GM12874 (cell line): Measurements from ENCODE around the gene SRPRB.

Source experiments
- TF ChIP-seq, protein P1 (sequence below): IDR thresholded peaks from 2 replicates; pipeline ENCODE4 v1.5.1; 2011; ENCODE audit warnings: low read depth, mild to moderate bottlenecking, control low read depth, low read length, moderate library complexity; ENCODE audit not compliant: insufficient read depth

Gene SRPRB

GRCh38 chr3:133824961-133825485, 19.4 kb downstream of the SRPRB start:
- TF ChIP-seq, protein P1, sequence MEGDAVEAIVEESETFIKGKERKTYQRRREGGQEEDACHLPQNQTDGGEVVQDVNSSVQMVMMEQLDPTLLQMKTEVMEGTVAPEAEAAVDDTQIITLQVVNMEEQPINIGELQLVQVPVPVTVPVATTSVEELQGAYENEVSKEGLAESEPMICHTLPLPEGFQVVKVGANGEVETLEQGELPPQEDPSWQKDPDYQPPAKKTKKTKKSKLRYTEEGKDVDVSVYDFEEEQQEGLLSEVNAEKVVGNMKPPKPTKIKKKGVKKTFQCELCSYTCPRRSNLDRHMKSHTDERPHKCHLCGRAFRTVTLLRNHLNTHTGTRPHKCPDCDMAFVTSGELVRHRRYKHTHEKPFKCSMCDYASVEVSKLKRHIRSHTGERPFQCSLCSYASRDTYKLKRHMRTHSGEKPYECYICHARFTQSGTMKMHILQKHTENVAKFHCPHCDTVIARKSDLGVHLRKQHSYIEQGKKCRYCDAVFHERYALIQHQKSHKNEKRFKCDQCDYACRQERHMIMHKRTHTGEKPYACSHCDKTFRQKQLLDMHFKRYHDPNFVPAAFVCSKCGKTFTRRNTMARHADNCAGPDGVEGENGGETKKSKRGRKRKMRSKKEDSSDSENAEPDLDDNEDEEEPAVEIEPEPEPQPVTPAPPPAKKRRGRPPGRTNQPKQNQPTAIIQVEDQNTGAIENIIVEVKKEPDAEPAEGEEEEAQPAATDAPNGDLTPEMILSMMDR: no peak

- TF ChIP-seq, protein P1: no peak
These were observed 20.5 kb downstream of the SRPRB start for GRCh38 chr3:133825969-133826727.

GRCh38 chr3:133827136-133827535, 21.5 kb downstream of the SRPRB start:
- TF ChIP-seq, protein P1: no peak

- TF ChIP-seq, protein P1: no peak
These were observed 22.1 kb downstream of the SRPRB start for GRCh38 chr3:133827684-133828083.

- TF ChIP-seq, protein P1: no peak
These were observed 23.1 kb downstream of the SRPRB start for GRCh38 chr3:133828576-133829309.

DNA sequence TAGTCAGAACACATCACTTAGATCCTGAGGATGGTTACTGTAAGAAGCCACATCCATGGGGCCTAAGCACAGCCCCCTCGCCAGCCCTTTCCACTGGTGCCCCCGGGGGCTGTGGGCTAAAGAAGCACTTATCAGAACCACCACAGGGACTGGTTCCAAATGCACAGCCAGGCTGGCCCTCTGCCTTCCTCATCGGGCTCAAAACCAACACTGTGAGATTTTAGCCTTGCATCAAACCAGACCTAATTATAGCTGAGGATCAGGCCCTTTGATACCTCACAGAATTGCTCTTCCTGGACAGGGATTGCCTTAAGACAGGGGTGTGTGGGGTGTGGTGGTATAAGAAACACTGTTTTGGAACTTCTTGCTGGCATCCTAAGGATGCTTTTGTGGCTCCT, 23.7 kb downstream of the SRPRB start:
- TF ChIP-seq, protein P1: no peak

GRCh38 chr3:133830071-133830470, 24.5 kb downstream of the SRPRB start:
- TF ChIP-seq, protein P1: no peak
